Nephron (organoid): ENCODE results near the gene MTRR.

Experiments
- H3K27ac Mint-ChIP-seq, 3 experiments: 2 replicates each; pipeline ENCODE4 v1.8.0; 2020; ENCODE audit warnings: mixed read lengths in 3 of 3, mild to moderate bottlenecking in 2 of 3, moderate library complexity in 1 of 3
- H3K27me3 Mint-ChIP-seq: 2 replicates; pipeline ENCODE4 v1.8.0; 2021; ENCODE audit warnings: low read depth, mild to moderate bottlenecking, moderate library complexity, mixed read lengths
- H3K36me3 Mint-ChIP-seq: 2 replicates; pipeline ENCODE4 v1.8.0; 2020; ENCODE audit warnings: low read depth, mixed read lengths
- H3K4me1 Mint-ChIP-seq: 2 replicates; pipeline ENCODE4 v1.8.0; 2020; ENCODE audit warnings: mixed read lengths
- H3K4me3 Mint-ChIP-seq, 3 experiments: 2 replicates each; pipeline ENCODE4 v1.8.0; 2020; ENCODE audit warnings: mild to moderate bottlenecking in 3 of 3, mixed read lengths in 3 of 3, moderate library complexity in 2 of 3
- H3K9me3 Mint-ChIP-seq: 2 replicates; pipeline ENCODE4 v1.8.0; 2020; ENCODE audit warnings: mixed read lengths
- TF ChIP-seq, protein P1 (sequence below), 3 experiments: fragments of 200-600 bp; sonication (generic); IDR thresholded peaks; one replicate each; pipeline ENCODE4 v1.5.0; 2021; ENCODE audit warnings: antibody characterized with exemption in 3 of 3; ENCODE audit not compliant: unreplicated experiment in 3 of 3

The MTRR gene

DNA sequence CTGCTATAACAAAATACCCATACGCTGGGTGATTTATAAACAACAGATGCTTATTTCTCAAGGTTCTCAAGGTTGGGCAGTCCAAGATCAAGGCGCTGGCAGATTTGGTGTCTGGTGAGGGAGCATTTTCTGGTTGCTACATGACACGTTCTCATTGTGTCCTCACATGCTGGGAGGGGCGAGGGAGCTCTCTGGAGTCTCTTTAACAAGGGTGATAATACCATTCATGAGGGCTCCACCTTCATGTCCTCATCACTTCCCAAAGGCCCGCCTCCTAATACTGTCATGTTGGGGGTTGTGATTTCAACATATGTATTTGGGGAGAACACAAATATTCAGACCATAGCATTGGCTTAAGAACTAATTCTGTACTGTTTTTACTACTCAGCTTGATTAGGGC lies 22.6 kb upstream of the MTRR start:
- no peak overlapping the region for H3K27ac Mint-ChIP-seq
- H3K36me3 Mint-ChIP-seq: no peaks in the 10 kb centered on the region
- peaks cover 9% of the 10 kb centered on the region for H3K4me1 Mint-ChIP-seq
- no peaks in the 10 kb centered on the region for H3K9me3 Mint-ChIP-seq
- TF ChIP-seq, protein P1, sequence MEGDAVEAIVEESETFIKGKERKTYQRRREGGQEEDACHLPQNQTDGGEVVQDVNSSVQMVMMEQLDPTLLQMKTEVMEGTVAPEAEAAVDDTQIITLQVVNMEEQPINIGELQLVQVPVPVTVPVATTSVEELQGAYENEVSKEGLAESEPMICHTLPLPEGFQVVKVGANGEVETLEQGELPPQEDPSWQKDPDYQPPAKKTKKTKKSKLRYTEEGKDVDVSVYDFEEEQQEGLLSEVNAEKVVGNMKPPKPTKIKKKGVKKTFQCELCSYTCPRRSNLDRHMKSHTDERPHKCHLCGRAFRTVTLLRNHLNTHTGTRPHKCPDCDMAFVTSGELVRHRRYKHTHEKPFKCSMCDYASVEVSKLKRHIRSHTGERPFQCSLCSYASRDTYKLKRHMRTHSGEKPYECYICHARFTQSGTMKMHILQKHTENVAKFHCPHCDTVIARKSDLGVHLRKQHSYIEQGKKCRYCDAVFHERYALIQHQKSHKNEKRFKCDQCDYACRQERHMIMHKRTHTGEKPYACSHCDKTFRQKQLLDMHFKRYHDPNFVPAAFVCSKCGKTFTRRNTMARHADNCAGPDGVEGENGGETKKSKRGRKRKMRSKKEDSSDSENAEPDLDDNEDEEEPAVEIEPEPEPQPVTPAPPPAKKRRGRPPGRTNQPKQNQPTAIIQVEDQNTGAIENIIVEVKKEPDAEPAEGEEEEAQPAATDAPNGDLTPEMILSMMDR (IDR thresholded peaks at IDR 0.05; ENCODE audit: unreplicated experiment in 3 of 3): no peak
- H3K27me3 Mint-ChIP-seq: peaks cover 41% of the 10 kb centered on the region
- H3K4me3 Mint-ChIP-seq: no peak overlapping the region

GRCh38 chr5:7848296-7848695 lies 20.7 kb upstream of the MTRR start:
- Mint-ChIP-seq H3K36me3 (no peaks in the 10 kb centered on the region), H3K27ac (no peak overlapping the region), H3K9me3 (no peaks in the 10 kb centered on the region), H3K4me1 (peaks cover 15% of the 10 kb centered on the region), H3K4me3 (no peak overlapping the region), H3K27me3 (peaks cover 47% of the 10 kb centered on the region)
- TF ChIP-seq, protein P1 (IDR thresholded peaks at IDR 0.05; ENCODE audit: unreplicated experiment in 3 of 3): no peak

DNA sequence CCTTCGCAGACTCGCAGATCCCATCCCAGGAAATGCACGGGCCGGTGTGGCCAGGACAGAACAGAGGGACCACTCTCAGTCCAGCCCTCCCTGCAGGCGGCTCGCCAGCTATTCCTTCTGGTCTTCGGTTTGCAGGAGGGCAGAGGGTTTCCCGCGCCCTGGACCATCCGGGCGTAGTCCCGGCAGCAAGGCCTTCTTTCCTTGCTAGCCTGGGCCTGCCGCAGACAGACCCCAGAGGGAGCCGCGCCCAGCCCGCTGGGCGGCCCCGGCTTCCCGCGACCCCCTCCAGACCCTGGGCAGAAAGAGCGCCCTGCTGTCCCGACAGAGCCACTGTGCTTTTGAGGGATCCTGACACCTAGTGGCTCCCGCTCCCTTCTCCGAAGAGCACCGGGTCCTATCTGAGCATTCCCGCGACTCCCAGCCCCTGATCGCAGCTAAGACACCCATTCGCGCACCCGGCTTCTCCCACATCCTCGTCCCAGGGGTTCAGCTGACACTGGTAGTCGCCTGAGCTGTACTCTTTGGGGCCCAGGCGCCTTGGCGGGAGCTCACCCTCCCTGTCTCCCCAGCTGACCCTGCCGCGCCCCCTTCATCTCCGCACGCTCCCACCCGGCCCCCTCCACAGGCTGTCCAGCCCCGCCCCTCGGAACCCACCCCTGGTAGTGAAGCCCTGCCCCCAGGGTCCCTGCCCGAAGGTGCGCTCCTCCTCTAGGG lies 19.1 kb upstream of the MTRR start:
- H3K27ac Mint-ChIP-seq: peak overlapping the region in 2 of 3 experiments; percentile 28 to 66
- H3K4me1 Mint-ChIP-seq: peaks cover 15% of the 10 kb centered on the region
- H3K9me3 Mint-ChIP-seq: no peaks in the 10 kb centered on the region
- H3K27me3 Mint-ChIP-seq: peaks cover 37% of the 10 kb centered on the region
- TF ChIP-seq, protein P1 (IDR thresholded peaks at IDR 0.05; ENCODE audit: unreplicated experiment in 3 of 3): peak in 1 of 3 experiments; percentile 39
- peak overlapping the region; percentile 85 to 91 (median 90) for H3K4me3 Mint-ChIP-seq
- H3K36me3 Mint-ChIP-seq: peaks cover 11% of the 10 kb centered on the region

- H3K4me3 Mint-ChIP-seq: peak within 1 kb of the TSS; percentile 85 to 91 (median 90)
- H3K27ac Mint-ChIP-seq: peak within 1 kb of the TSS; percentile 46 to 78 (median 66)
- TF ChIP-seq, protein P1 (IDR thresholded peaks at IDR 0.05; ENCODE audit: unreplicated experiment in 3 of 3): peak; percentile 55 to 61 (median 56)
- H3K27me3 Mint-ChIP-seq: peaks cover 29% of the 10 kb centered on the region
- H3K4me1 Mint-ChIP-seq: peaks cover 7% of the 10 kb centered on the region
- H3K36me3 Mint-ChIP-seq: peaks cover 11% of the 10 kb centered on the region
- no peaks in the 10 kb centered on the region for H3K9me3 Mint-ChIP-seq
Observed at GRCh38 chr5:7850395-7851239, 18.3 kb upstream of the MTRR start, which contains the start of gene CFAP90. Gene CFAP90, minus strand, starts transcription at chr5:7851133. Its CDS starts 112 bp downstream, at chr5:7851021.

- H3K27me3 Mint-ChIP-seq: peaks cover 27% of the 10 kb centered on the region
- H3K9me3 Mint-ChIP-seq: no peaks in the 10 kb centered on the region
- H3K27ac Mint-ChIP-seq: peak overlapping the region; percentile 39 to 78 (median 46)
- peaks cover 6% of the 10 kb centered on the region for H3K4me1 Mint-ChIP-seq
- H3K36me3 Mint-ChIP-seq: peaks cover 11% of the 10 kb centered on the region
- H3K4me3 Mint-ChIP-seq: peak overlapping the region; percentile 85 to 89 (median 88)
- TF ChIP-seq, protein P1 (IDR thresholded peaks at IDR 0.05; ENCODE audit: unreplicated experiment in 3 of 3): no peak
Observed at GRCh38 chr5:7851240-7851592, 17.7 kb upstream of the MTRR start.
